HEK293T (cell line): ENCODE data around the gene MXD3.

ENCODE experiments used
- CTCF ChIA-PET: fragments of 350-600 bp; formaldehyde crosslinking; extraction: SDS; loops from one replicate; lab custom pipeline; 2021; ENCODE audit warnings: antibody characterized with exemption, inconsistent platforms; lab: Yijun Ruan, JAX
- POLR2A ChIA-PET: fragments of 350-600 bp; formaldehyde crosslinking; extraction: SDS; loops from one replicate; lab custom pipeline; 2020; ENCODE audit warnings: antibody characterized with exemption, inconsistent platforms; lab: Yijun Ruan, JAX
- DNase-seq: peaks from one replicate; pipeline ENCODE4 v3.0.0; 2012; ENCODE audit warnings: mixed read lengths; ENCODE audit errors: extremely low spot score
- ARNT ChIP-seq: fragments of 450-650 bp; IDR thresholded peaks from 2 replicates; pipeline ENCODE4 v1.6.1; 2017; ENCODE audit warnings: mild to moderate bottlenecking
- BHLHE40 ChIP-seq: fragments of 450-650 bp; IDR thresholded peaks from 2 replicates; pipeline ENCODE4 v1.6.1; 2016; ENCODE audit warnings: mild to moderate bottlenecking, moderate library complexity, borderline replicate concordance
- CTBP1 ChIP-seq: fragments of 450-650 bp; IDR thresholded peaks from 2 replicates; pipeline ENCODE4 v1.6.1; 2016; ENCODE audit warnings: borderline replicate concordance
- ELF4 ChIP-seq: fragments of 450-650 bp; IDR thresholded peaks from 2 replicates; pipeline ENCODE4 v1.6.1; 2017; ENCODE audit warnings: antibody characterized with exemption
- FOXA1 ChIP-seq: fragments of 450-650 bp; IDR thresholded peaks from 2 replicates; pipeline ENCODE4 v1.6.1; 2016; ENCODE audit warnings: mild to moderate bottlenecking
- FOXK2 ChIP-seq: fragments of 450-650 bp; IDR thresholded peaks from 2 replicates; pipeline ENCODE4 v1.6.1; 2016; ENCODE audit warnings: mild to moderate bottlenecking
- FOXM1 ChIP-seq: fragments of 450-650 bp; IDR thresholded peaks from 2 replicates; pipeline ENCODE4 v1.6.1; 2017; ENCODE audit warnings: mild to moderate bottlenecking, borderline replicate concordance
- HDGF ChIP-seq: fragments of 450-650 bp; IDR thresholded peaks from 2 replicates; pipeline ENCODE4 v1.6.1; 2017; ENCODE audit warnings: antibody characterized with exemption, borderline replicate concordance
- L3MBTL2 ChIP-seq: fragments of 450-650 bp; conservative IDR thresholded peaks from 2 replicates; pipeline ENCODE4 v1.6.1; 2016; ENCODE audit warnings: mild to moderate bottlenecking
- LEF1 ChIP-seq: fragments of 450-650 bp; IDR thresholded peaks from 2 replicates; pipeline ENCODE4 v1.6.1; 2017; ENCODE audit warnings: mild to moderate bottlenecking, borderline replicate concordance
- NFRKB ChIP-seq: fragments of 450-650 bp; IDR thresholded peaks from 2 replicates; pipeline ENCODE4 v1.6.1; 2016; ENCODE audit warnings: mild to moderate bottlenecking, moderate library complexity
- PKNOX1 ChIP-seq: fragments of 450-650 bp; IDR thresholded peaks from 2 replicates; pipeline ENCODE4 v1.6.1; 2016
- SP1 ChIP-seq: fragments of 450-650 bp; IDR thresholded peaks from 2 replicates; pipeline ENCODE4 v1.6.1; 2017
- SUZ12 ChIP-seq: fragments of 450-650 bp; IDR thresholded peaks from 2 replicates; pipeline ENCODE4 v1.6.1; 2016; ENCODE audit warnings: mild to moderate bottlenecking
- TARDBP ChIP-seq: fragments of 450-650 bp; IDR thresholded peaks from 2 replicates; pipeline ENCODE4 v1.6.1; 2016
- ZNF384 ChIP-seq: fragments of 450-650 bp; IDR thresholded peaks from 2 replicates; pipeline ENCODE4 v1.6.1; 2016

The MXD3 gene

DNA sequence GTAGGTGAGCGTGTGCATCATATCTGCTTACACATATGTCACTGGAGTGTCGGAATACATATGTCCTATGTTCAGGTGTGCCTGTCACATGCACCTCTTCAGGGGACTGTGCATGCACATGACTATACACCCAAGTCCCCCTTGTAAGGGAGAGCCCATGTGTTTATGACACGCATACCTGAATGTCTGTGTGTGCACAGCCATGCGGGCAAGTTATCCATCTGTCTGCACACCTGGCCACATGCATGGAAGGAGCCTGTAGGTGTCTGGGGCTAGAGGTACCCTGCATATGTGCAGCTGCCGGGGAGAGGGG is 45.4 kb upstream of the MXD3 start:
- DNase-seq: no peak
- ChIA-PET CTCF (interaction anchor here (1.0 kb wide), 1 partner anchor 14 kb away, joined by 4 read pairs; no protein-coding TSS in a partner anchor), POLR2A (no interaction called here)
- TF ChIP-seq ARNT (no peak), LEF1 (no peak), ELF4 (no peak), FOXM1 (no peak), NFRKB (no peak), HDGF (no peak), L3MBTL2 (no peak), FOXA1 (no peak), SP1 (no peak), PKNOX1 (no peak)

DNA sequence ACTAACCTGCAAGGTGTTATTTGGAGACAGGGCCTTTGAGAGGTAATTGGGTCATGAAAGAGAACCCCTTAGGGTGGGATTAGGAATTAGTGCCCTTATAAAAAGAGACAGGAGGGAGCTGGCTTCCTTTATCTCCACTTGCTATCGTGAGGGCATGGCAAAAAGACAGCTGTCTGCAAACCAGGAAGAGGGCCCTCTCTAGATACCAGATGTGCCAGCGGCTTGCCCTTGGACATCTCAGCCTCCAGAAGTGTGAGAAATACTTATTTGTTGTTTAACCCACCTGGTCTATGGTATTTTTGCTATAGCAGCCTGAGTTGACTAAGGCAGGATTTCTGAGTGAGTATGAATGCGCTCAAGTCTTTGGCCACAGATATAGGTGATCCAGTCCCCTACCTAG is 45.0 kb upstream of the MXD3 start:
- DNase-seq: no peak
- ChIA-PET POLR2A (no interaction called here), CTCF (interaction anchor here (1.0 to 1.1 kb wide), 2 partner anchors 14 kb away, joined by 4 to 5 read pairs; no protein-coding TSS in a partner anchor)
- TF ChIP-seq LEF1 (no peak), ELF4 (no peak), CTBP1 (no peak), FOXK2 (no peak), FOXA1 (no peak), BHLHE40 (no peak), HDGF (no peak), FOXM1 (no peak)

DNA sequence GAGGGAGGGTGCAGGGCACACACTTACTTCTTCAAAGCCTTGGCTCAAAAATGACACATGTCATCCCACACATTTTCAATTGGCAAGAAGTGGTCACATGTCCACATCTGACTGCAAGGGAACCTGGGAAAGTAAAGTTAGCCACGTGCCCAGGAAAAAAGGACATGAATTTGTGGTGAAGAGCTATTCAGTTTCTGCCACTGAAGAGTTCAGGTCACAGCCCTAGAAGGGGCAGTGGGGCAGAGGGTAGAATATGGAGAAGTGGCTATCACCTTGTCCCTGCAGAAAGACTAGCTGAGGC is 44.1 kb upstream of the MXD3 start:
- no peak for DNase-seq
- POLR2A ChIA-PET: no interaction called here
- CTCF ChIA-PET: interaction anchor here (1.1 kb wide), 1 partner anchor 15 kb away, joined by 5 read pairs; no protein-coding TSS in a partner anchor

DNA sequence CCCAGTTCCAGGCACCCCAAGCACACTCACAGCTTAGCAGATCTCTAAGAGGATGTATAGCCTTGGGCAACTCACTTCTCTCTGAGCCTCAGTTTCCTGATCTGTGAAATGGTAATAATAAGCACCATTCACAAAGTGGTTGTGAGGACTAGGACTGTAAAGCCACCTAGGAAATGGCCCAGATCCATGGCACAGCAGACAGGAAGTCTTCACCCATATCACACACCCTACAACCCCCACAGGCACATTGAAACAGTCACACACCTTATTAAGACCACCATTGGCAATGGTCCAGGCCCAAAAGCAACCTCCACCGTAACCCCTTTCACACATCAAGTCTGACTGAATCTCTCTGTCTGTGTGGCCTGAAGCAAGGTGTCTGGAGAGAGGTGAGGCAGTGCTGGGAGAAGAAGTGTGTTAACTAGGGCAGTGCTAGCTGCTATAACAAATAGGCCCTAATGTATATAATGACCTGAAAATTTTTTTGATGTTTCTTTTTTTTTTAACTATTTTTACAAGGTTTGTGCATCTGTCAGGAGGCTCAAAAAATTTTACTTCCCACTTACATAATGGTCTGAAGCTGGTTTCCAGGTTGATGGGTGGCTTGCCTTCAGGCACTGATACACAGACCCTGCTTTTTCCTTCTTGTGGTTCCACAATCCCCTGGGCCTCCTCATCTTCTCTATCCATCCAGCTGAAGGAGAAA is 43.6 kb upstream of the MXD3 start:
- TF ChIP-seq ELF4 (no peak), TARDBP (no peak), PKNOX1 (no peak), FOXK2 (no peak), LEF1 (no peak), ARNT (no peak), NFRKB (no peak), SP1 (no peak), SUZ12 (no peak), L3MBTL2 (no peak), CTBP1 (no peak)
- DNase-seq: no peak
- POLR2A ChIA-PET: no interaction called here
- CTCF ChIA-PET: no interaction called here

More for the DNA sequence above, 44.1 kb upstream of the MXD3 start:
- TF ChIP-seq L3MBTL2 (peak; percentile 71), SP1 (no peak)

DNA sequence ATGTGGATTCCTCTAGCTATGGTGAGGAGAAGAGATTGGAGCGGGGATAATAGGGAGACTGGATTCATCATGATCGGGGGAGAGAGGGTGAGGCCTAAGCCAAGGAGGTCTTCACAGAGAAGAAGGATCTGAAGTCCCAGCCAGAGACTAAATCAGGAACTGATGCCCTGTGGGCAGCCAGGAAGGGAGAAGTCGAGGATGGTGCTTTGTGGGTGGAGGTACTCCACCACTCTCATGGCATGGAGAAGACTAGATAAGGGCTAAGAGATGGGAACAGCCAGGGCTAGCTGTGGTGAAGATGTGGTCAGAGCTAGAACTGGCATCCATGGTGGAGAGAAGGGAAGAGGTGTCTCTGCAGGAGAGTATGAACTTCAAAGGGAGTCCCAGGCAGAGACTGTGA is 43.0 kb upstream of the MXD3 start:
- no peak for TF ChIP-seq FOXM1
- no peak for TF ChIP-seq TARDBP
- no peak for TF ChIP-seq FOXK2
- TF ChIP-seq FOXA1: no peak
- TF ChIP-seq SUZ12: no peak
- no peak for TF ChIP-seq LEF1
- TF ChIP-seq NFRKB: no peak
- TF ChIP-seq ZNF384: no peak
- TF ChIP-seq CTBP1: no peak
- DNase-seq: no peak
- POLR2A ChIA-PET: no interaction called here
- CTCF ChIA-PET: no interaction called here

DNA sequence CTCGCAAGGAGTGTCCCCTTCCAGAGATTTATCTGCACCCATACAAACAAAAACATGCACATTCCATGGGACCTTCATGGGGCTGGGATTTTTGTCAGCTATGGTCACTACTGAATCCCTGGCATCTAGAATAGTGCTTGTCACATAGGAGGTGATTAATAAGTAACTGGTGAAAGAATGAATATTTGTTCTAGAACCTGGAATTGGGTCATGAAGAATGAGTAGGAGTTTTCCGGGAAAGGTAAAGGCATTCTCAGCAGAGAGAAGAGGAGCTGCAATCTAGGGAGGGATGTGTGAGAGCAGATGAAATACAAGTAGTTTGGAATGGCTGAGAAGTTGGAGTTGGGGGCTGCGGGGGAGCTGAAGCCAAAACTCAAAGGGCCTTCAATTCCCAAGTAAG is 42.6 kb upstream of the MXD3 start:
- ChIA-PET POLR2A (interaction anchor here (4.2 kb wide), 1 partner anchor 12 kb away, joined by 38 read pairs; no protein-coding TSS in a partner anchor), CTCF (no interaction called here)
- TF ChIP-seq FOXA1 (no peak), L3MBTL2 (no peak), CTBP1 (no peak), BHLHE40 (no peak), PKNOX1 (no peak), ELF4 (no peak), SUZ12 (no peak), TARDBP (no peak), ZNF384 (no peak), ARNT (no peak), FOXK2 (no peak), LEF1 (no peak), SP1 (no peak), NFRKB (no peak), FOXM1 (no peak), HDGF (no peak)
- DNase-seq: no peak

GRCh38 chr5:177353093-177353492 is 41.4 kb upstream of the MXD3 start:
- CTCF ChIA-PET: interaction anchor here (1.3 kb wide), 1 partner anchor 14 kb away, joined by 4 read pairs; no protein-coding TSS in a partner anchor
- POLR2A ChIA-PET: interaction anchor here (0.9 to 4.2 kb wide), 5 partner anchors 8 to 85 kb away, joined by 3 to 42 read pairs (median 22); no protein-coding TSS in a partner anchor
- no peak for TF ChIP-seq NFRKB
- no peak for TF ChIP-seq LEF1
- TF ChIP-seq HDGF: no peak
- no peak for TF ChIP-seq SUZ12
- no peak for TF ChIP-seq L3MBTL2
- no peak for TF ChIP-seq CTBP1
- no peak for TF ChIP-seq FOXA1
- TF ChIP-seq FOXM1: no peak
- no peak for TF ChIP-seq ELF4
- TF ChIP-seq TARDBP: no peak
- no peak for TF ChIP-seq FOXK2
- no peak for TF ChIP-seq ZNF384
- no peak for TF ChIP-seq SP1
- no peak for TF ChIP-seq BHLHE40
- no peak for TF ChIP-seq ARNT
- no peak for DNase-seq
